Tibial nerve (tissue), 4 donors: ENCODE measurements around the gene IQSEC1. TPM values are rescaled to one million over a fixed set of nuclear protein-coding genes. Genes with fewer than 3 reads are reported as not detected.

Source experiments
- DNase-seq, 2 donors: peaks; one replicate each; pipeline ENCODE4 v3.0.0-alpha.2; 2019; ENCODE audit warnings: low spot score in 2 of 2
- H3K27ac ChIP-seq, 4 donors: fragments of 200-600 bp; sonication (generic) in 3 of 4; one replicate each; pipeline ENCODE4 v1.5.1; 2017 to 2019; ENCODE audit warnings: mild to moderate bottlenecking in 1 of 4
- H3K27me3 ChIP-seq, 2 donors: fragments of 200-600 bp; sonication (generic) in 1 of 2; one replicate each; pipeline versions ENCODE4 v1.5.1 to v1.6.0; 2017 to 2019
- H3K36me3 ChIP-seq, 3 donors: fragments of 200-600 bp; sonication (generic); one replicate each; pipeline ENCODE4 v1.5.1; 2018 to 2019
- H3K4me1 ChIP-seq, 4 donors: fragments of 200-600 bp; sonication (generic) in 3 of 4; one replicate each; pipeline ENCODE4 v1.5.1; 2017 to 2019
- H3K4me3 ChIP-seq, 4 donors: fragments of 200-600 bp; sonication (generic) in 3 of 4; one replicate each; pipeline ENCODE4 v1.5.1; 2017 to 2019; ENCODE audit warnings: mild to moderate bottlenecking in 1 of 4, moderate library complexity in 1 of 4
- H3K9me3 ChIP-seq, 4 donors: fragments of 200-600 bp; sonication (generic) in 3 of 4; one replicate each; pipeline ENCODE4 v1.5.1; 2017 to 2019
- CTCF ChIP-seq, 5 experiments: fragments of 200-600 bp in 3 of 5; fragments of 450-650 bp in 2 of 5; sonication (generic) in 3 of 5; IDR thresholded peaks; one replicate each; pipeline ENCODE4 v1.5.1; 2016 to 2019; ENCODE audit warnings: antibody characterized with exemption in 5 of 5, mild to moderate bottlenecking in 3 of 5, moderate library complexity in 2 of 5
- EP300 ChIP-seq, 2 donors: sonication (generic); formaldehyde crosslinking; IDR thresholded peaks; one replicate each; pipeline ENCODE4 v1.6.1; 2017; ENCODE audit warnings: antibody characterized with exemption in 2 of 2, mild to moderate bottlenecking in 1 of 2
- POLR2A ChIP-seq, 2 donors: fragments of 450-650 bp; IDR thresholded peaks; one replicate each; pipeline ENCODE4 v1.6.1; 2017; ENCODE audit warnings: antibody characterized with exemption in 2 of 2, mild to moderate bottlenecking in 2 of 2, moderate library complexity in 2 of 2
- WGBS, 2 donors: methylation state at CpG; one replicate each; pipeline ENCODE4 v1.1.5; 2018; 5-methylcytosine and 5-hydroxymethylcytosine counted together
- total RNA-seq, 4 donors: library from RNA; depleted of rRNA; stranded (reverse); fragments of >200 nt; gene quantifications; one replicate each; pipeline ENCODE4 v1.1.0, GENCODE V29; 2016

IQSEC1 gene
- total RNA-seq, 4 donors from 2014 or later = 58.2 to 77.5 (median 68.6) TPM

DNA sequence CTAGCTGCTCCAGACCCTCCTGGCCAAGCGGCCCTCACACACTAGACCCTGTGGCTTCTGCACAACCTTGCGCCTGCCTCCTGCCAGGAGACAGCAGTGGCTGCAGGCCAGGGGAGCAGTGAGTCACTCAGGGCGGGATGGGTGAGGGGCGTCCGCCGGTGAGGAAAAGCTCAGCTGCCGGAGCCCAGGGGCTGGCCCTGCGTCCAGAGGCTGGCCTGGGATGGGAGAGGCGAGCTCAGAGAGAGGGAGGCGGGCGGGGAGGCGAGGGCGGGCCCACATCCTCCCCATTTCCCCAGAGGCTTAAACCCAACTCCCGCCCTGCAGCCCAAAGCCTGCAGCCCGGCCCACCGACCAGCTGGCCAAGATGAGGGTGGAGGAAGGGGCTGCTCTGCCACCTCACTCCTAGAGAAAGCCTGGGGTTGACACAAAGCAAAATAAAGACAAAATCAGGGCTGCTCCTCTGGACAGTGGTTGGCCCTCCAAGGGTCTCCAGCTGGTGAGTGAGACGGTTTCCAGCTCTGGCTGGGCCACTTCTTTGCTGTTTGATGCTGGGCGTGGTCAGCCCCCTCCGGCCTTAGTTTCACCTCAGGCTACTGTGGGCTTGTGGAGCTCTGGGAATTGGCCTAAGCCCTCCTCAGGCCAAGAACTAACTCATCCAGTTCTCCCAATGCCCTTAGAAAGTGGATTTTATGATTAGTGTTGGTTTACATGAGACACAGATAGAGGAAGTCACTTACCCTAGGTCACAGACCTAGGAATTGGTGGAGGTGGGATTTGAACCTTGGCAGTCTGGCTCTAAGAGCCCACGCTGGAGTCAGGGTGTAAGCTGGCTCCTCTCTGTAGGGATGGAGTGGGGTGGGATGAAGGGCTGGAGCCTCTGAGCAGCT lies 50.6 kb downstream of the IQSEC1 start:
- no peaks in the 10 kb centered on the region for H3K27me3 ChIP-seq
- peak overlapping the region in 2 of 4 donors; percentile 23 to 27 for H3K4me3 ChIP-seq
- H3K9me3 ChIP-seq = no peaks in the 10 kb centered on the region
- H3K27ac ChIP-seq = peak overlapping the region in 3 of 4 donors; percentile 38 to 49 (median 48)
- 49 to 63% methylated on average over 18 to 20 of the region's 20 CpGs for WGBS, 2 donors
- peaks cover 0 to 68% (median 39%) of the 10 kb centered on the region in 4 donors for H3K4me1 ChIP-seq
- no peaks in the 10 kb centered on the region for H3K36me3 ChIP-seq
- peak in 1 of 2 donors; percentile 53 for DNase-seq
- no peak for TF ChIP-seq EP300 (IDR thresholded peaks at IDR 0.05)

DNA sequence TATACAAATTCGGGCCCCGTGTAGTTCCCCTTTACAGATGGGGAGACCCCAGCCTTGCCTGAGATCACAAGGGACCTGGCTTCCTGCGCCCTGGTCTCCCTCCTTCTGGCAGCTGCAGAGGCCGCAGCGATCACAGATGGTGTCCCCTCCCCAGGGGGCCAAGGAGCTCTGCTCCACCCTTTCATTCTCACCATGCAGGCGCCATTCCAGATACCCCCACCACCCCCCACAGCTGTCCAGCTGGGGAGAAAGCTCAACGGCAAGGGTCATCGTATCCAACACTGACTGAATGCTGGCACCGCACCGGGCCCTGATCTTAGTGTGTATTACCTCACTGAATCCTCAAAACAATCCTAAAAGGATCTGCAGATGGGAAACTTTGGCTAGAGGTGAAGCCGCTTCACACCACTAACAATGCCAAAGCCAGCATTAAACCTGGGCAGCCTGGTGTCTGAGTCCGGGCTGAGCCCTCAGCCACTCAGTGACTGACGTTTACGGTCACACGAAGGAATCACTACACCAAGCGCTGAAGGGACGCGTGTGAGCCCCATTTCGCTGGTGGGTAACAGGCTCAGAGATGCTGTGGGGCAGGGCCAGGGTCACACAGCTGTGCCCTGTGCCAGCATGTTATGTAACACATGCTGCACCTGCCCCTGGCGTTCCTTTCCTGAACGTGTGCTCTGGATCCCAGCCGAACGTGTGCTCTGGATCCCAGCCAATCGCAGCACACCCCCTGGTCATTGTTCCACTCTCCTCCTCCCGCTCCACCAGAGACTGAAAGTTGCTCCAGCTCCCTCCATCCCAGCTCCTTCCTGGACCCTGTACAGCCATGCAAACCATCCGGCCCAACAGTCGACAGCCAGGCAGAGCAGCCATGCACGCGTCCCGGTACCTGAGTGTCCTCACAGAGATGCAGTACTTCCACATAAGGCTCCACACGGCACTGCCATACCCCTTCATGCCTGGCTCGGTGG lies 51.8 kb downstream of the IQSEC1 start:
- H3K27me3 ChIP-seq = no peaks in the 10 kb centered on the region
- peak overlapping the region in 2 of 4 donors; percentile 38 to 49 for H3K27ac ChIP-seq
- WGBS, 2 donors = 63 to 71% methylated on average over 32 of the region's 32 CpGs
- no peaks in the 10 kb centered on the region for H3K36me3 ChIP-seq
- DNase-seq = peak in 1 of 2 donors; percentile 54
- TF ChIP-seq POLR2A (IDR thresholded peaks at IDR 0.05) (no peak), EP300 (IDR thresholded peaks at IDR 0.05) (no peak), CTCF (IDR thresholded peaks at IDR 0.05) (no peak)
- H3K4me3 ChIP-seq = peak overlapping the region in 2 of 4 donors; percentile 23 to 27
- H3K4me1 ChIP-seq = peaks cover 0 to 80% (median 41%) of the 10 kb centered on the region in 4 donors
- no peaks in the 10 kb centered on the region for H3K9me3 ChIP-seq

DNA sequence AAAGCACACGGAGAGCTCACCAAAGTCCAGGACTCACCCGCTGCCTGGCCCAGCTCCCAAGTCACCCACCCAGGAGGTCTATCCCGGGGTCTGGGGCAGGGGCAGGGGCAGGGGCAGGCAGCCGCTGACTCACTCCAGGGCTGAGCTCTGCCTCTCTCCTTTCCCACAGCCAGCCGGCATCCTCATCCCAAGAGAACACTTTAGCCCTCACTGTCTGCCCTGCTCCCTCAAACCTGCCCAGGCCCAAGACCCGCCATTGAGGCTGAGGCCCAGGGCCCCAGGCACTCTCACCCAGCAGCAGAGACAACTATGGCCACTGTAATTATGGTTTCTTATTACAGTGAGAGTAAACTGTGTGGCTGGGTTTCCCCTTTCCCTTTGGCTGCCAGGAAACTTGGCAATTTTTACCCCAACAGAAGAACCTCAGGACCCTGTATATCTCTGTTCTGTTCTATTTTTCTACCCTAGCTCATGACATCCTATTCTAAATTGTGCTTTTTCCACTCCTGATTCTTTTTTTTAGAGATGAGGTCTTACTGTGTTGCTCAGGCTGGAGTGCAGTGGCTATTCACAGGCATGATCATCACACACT lies 53.0 kb downstream of the IQSEC1 start:
- WGBS, 2 donors = 59 to 63% methylated on average over 6 of the region's 6 CpGs
- H3K4me3 ChIP-seq = no peak overlapping the region
- no peak for DNase-seq
- H3K9me3 ChIP-seq = no peaks in the 10 kb centered on the region
- no peaks in the 10 kb centered on the region for H3K27me3 ChIP-seq
- no peaks in the 10 kb centered on the region for H3K36me3 ChIP-seq
- TF ChIP-seq EP300 (IDR thresholded peaks at IDR 0.05) (no peak), POLR2A (IDR thresholded peaks at IDR 0.05) (no peak), CTCF (IDR thresholded peaks at IDR 0.05) (no peak)
- H3K4me1 ChIP-seq = peaks cover 0 to 87% (median 46%) of the 10 kb centered on the region in 4 donors
- peak overlapping the region in 2 of 4 donors; percentile 51 to 77 for H3K27ac ChIP-seq

- Histone ChIP-seq H3K27me3 (no peaks in the 10 kb centered on the region), H3K4me3 (peak overlapping the region in 2 of 4 donors; percentile 23), H3K27ac (peak overlapping the region in 3 of 4 donors; percentile 30 to 77 (median 51)), H3K9me3 (no peaks in the 10 kb centered on the region), H3K4me1 (peaks cover 0 to 83% (median 46%) of the 10 kb centered on the region in 4 donors), H3K36me3 (no peaks in the 10 kb centered on the region)
- peak in 1 of 2 donors; percentile 36 for DNase-seq
- 41 to 45% methylated on average over 21 to 27 of the region's 30 CpGs for WGBS, 2 donors
- TF ChIP-seq EP300 (IDR thresholded peaks at IDR 0.05) (no peak), POLR2A (IDR thresholded peaks at IDR 0.05) (no peak), CTCF (IDR thresholded peaks at IDR 0.05) (no peak)
These were observed 53.8 kb downstream of the IQSEC1 start for GRCh38 chr3:13019243-13020095.
